AG09319 (cell line): ENCODE results near the gene CASP9.
"Not testable (repeated sequence)": the region's sequence is repeated elsewhere in the genome, so short reads cannot be mapped to it uniquely, and the experiment has no call there.

ENCODE experiments used
- DNase-seq: peaks from one replicate; pipeline ENCODE4 v3.0.0-alpha.2; 2010; ENCODE audit warnings: low read depth; ENCODE audit errors: extremely low read depth
- TF ChIP-seq, protein P1 (sequence below): IDR thresholded peaks from 2 replicates; pipeline ENCODE4 v1.5.1; 2011; ENCODE audit warnings: low read depth, mild to moderate bottlenecking, inconsistent platforms, low read length, moderate library complexity

CASP9 gene

DNA sequence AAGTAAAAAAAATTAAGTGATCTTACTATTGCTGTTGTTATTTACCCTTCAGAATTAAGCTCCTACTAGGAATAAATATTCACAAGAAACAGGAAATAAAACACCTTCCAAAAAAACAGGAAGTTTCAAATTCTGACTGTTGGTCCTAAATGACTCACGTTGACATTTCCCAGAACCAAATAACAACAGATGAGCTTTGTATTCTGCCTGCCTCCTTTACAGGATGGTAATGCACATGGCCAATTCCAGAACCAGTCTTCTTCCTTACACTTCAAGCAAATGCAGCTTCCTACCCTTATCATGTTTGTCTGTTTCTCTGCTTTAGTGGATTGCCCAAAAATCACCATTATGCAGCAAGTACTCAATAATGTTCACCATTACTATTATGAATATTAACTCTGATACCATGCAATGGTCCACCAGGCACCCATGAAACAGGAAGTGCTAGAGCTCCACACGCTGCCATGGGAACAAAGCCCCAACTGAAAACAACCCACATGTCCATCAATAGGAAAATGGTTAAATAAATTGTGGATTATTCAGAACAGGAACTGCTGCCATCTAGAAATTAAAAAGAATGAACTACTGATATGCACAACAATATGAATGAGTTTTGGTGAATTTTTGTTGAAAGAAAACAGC, 8.9 kb downstream of the CASP9 start:
- DNase-seq: no peak

DNA sequence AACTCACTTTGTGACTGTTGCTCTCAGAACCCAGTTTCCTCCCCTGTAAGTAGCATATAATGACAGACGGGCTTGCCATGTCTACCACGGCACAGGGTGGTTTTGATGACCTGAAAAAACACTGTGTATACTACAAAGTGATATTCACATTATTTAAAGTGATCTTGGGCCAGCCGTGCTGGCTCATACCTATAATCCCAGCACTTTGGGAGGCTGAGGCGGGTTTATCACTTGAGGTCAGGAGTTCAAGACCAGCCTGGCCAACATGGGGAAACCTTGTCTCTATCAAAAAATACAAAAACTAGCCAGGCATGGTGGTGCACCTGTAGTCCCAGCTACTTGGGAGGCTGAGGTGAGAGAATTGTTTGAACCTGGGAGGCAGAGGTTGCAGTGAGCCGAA, 9.5 kb downstream of the CASP9 start:
- not testable (repeated sequence) for DNase-seq

More for the DNA sequence above, 8.9 kb downstream of the CASP9 start:
- TF ChIP-seq, protein P1, sequence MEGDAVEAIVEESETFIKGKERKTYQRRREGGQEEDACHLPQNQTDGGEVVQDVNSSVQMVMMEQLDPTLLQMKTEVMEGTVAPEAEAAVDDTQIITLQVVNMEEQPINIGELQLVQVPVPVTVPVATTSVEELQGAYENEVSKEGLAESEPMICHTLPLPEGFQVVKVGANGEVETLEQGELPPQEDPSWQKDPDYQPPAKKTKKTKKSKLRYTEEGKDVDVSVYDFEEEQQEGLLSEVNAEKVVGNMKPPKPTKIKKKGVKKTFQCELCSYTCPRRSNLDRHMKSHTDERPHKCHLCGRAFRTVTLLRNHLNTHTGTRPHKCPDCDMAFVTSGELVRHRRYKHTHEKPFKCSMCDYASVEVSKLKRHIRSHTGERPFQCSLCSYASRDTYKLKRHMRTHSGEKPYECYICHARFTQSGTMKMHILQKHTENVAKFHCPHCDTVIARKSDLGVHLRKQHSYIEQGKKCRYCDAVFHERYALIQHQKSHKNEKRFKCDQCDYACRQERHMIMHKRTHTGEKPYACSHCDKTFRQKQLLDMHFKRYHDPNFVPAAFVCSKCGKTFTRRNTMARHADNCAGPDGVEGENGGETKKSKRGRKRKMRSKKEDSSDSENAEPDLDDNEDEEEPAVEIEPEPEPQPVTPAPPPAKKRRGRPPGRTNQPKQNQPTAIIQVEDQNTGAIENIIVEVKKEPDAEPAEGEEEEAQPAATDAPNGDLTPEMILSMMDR: no peak

DNA sequence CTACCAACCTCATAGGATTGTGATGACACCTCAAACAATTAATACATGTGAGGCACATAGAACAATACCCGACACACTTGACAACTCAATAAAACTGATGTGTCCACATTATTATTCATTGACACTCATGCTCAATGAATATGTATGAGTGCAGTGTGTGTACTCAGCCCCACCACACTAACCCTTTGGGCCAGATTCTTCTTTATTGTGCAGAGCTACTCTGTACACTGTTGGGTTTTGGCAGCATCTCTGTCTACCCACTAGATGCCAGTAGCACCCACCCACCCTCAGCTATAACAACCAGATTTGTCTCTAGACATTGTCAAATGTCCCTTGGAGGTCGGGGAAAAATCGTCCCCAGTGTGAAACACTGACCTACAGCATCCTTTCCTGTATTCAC, 10.1 kb downstream of the CASP9 start:
- DNase-seq: no peak
- TF ChIP-seq, protein P1: no peak

DNA sequence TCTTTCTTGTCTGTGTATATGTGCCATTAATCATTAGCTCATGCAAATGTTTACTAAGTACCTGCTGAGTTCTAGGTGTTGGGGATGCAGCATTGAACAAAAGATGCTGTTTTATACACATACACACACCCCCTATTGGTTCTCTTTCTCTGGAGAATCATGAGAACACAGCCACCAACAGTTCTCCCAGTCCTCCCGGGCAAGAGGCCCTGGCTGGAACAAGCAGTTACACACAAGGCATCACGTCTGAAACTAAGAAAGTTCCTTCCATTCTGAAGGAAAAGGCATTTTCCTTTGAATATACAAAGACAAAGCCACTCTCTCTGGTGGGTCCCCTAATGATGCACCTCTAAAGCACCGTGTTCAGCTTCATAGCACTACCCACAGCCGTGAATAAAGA, 10.8 kb downstream of the CASP9 start:
- no peak for DNase-seq
- TF ChIP-seq, protein P1: no peak

DNA sequence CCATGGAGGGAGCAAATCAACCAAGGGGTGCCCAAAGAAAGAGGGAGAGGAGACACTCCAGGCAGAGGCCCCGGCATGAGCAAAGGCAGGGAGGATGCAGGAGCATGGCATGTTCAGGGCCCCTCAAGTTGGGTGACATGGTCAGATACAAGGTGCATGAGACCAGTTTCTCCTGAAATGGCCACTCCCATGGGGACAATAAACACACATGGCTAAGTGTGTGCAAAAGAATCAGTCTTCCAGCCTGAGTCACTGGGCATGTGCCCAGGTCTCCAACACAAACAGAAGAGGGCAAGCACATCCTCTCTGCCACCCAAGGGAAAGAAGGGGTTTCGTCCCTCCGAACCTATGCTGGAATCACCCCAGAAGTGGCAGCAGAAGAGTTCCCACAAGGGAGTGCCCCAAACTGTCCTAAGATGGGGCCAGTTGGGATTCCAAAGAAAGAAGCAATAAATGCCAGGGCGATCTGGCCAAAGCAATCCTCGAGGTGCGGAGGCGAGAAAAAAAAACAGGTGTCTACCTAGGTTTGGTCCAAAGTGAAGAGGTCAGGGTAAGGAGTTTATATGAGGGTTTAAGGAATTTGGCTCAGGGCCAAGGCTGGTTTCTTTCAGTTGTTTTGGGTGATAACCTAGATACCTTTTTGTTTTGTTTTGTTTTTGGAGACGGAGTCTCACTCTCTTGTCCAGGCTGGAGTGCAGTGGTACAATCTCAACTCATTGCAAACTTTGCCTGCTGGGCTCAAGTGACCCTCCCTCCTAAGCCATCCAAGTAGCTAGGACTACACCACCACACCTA, 13.2 kb downstream of the CASP9 start:
- no peak for DNase-seq
- TF ChIP-seq, protein P1: no peak

DNA sequence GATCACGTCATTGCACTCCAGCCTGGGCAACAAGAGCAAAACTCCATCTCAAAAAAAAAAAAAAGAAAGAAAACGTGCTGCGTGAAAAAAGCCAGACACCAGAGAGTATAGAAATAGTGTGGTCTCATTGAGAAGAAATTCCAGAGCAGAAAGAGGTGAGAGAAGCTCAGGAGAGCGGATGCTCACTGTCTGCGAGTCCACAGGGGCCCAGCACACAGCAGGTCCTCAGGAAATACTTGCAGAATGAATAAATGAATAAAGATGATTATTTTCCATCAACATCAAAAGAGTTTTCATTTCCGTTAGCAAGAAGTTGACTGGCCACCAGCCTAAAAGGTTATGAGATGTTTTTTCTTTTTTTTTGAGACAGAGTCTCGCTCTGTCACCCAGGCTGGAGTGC, 14.4 kb downstream of the CASP9 start:
- no peak for DNase-seq
- TF ChIP-seq, protein P1: no peak

DNA sequence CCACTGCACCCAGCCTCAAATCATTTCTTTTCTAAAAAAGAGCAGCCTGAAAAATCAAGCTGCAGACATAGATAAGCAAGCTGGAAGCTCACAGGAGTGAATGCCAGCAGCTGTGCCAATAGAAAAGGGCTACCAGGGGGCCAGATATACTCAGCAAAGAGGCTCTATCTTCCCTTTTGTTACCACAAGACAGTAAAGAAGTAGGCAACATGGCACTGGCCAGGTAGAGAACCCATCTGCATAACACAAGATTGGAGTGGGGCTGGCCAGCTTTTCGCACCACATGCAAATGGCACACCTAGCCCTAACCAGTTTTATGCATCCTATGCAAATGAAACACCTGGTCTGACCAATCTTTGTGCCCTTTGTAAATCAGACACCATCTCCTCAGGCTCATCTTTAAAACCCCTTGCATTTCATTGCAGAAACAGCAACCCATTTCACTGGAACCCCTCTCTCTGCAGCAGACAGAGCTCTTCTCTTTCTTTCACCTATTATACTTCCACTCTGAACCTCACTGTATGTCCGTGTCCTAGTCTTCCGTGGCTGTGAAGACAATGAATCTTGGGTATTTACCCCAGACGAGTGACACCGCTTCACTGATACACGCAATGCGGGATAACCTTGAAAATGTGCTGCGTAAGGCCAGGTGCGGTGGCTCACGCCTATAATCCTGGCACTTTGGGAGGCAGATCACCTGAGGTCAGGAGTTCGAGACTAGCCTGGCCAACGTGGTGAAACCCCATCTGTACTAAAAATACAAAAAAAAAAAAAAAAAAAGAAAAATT, 15.1 kb downstream of the CASP9 start:
- TF ChIP-seq, protein P1: no peak
- no peak for DNase-seq
